Measurements from ENCODE around the gene CLEC18B. TPM values are rescaled to one million over a fixed set of nuclear protein-coding genes. Genes with fewer than 3 reads are reported as not detected.
"Not testable (repeated sequence)": the region's sequence is repeated elsewhere in the genome, so short reads cannot be mapped to it uniquely, and the experiment has no call there.

The CLEC18B gene
- total RNA-seq = under 1 TPM in 1 of 4 donors, not detected in 3; 0.69 TPM

DNA sequence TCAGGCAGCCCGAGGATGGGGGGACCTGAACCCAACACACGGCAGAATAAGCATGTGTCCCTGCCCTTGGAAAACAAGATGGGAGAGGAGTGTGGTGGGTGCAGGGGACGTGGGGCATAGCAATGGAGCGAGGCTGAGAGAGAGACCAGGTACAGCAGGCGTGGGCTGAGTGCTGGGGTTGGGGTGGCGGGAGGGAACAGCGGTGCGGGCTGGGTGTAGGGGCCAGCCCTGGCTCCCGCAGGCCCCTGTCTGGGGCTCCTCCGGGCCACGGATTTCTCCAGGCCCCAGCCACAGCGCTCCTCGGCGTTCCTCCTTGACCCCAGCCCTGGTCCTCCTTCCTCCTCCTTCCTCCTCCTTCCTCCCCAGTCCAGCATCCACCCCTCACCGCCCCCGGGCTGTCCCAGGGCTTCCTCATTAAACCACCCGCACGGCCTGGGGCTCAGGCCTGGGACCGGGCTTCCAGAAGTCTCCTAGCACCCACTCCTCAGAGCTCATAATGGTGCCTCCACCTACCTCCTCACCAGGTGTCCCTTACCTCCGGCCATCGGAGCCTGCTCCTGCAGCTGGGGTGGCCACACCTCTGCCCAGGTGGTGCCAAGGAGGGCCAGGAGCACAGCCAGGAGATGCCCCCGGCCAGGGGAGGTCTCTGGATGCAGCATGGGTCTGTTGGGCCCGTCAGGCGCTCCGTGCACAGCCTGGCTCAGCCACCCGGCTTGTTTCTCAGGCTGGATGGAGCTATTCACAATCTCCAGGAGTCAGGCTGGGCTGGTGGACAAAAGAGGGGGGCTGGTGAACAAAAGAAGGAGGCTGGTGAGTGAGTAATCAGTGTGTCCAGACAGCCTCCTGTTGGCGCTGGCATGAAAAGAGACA is at the start of gene CLEC18B:
Gene CLEC18B (minus strand): TSS at position 867 of the 870 bp plus-strand sequence. CDS start 208 bp downstream, at position 659.
- H3K27me3 ChIP-seq; intact Hi-C loops (cut with DNase I; ENCODE audit: low total_unique reads); H3K4me1 ChIP-seq; DNase-seq; H3K4me3 ChIP-seq; H3K27ac ChIP-seq; H3K36me3 ChIP-seq; H3K9me3 ChIP-seq: not testable (repeated sequence)

DNA sequence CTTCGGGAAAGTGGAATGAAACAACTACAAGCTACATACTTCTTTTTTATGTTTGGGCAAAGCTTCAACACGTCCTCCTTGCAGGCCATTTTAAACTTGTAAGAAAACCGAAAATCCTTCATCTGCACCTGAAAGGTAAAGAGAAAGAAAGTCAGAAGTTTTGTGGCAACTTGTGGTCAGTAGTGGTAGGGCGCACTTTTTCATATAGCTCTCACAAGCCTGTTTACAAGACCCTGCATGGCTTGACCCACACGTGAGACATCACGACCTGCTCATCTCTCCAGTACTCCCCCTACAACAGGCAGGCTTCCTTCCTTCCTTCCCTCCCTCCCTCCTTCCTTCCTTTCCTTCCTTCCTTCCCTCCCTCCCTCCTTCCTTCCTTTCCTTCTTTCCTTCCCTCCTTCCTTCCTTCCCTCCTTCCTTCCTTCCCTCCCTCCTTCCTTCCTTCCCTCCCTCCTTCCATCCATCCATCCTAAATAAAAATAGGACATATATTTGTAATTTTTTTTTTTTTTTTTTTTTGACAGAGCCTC is 48.7 kb upstream of the CLEC18B start:
- H3K27me3 ChIP-seq = no peaks in the 10 kb centered on the region
- H3K4me3 ChIP-seq = no peak overlapping the region
- intact Hi-C loops (cut with DNase I; ENCODE audit: low total_unique reads) = no loop called here
- no peaks in the 10 kb centered on the region for H3K36me3 ChIP-seq
- no peak for TF ChIP-seq POLR2A (IDR thresholded peaks at IDR 0.05)
- TF ChIP-seq, protein P1, sequence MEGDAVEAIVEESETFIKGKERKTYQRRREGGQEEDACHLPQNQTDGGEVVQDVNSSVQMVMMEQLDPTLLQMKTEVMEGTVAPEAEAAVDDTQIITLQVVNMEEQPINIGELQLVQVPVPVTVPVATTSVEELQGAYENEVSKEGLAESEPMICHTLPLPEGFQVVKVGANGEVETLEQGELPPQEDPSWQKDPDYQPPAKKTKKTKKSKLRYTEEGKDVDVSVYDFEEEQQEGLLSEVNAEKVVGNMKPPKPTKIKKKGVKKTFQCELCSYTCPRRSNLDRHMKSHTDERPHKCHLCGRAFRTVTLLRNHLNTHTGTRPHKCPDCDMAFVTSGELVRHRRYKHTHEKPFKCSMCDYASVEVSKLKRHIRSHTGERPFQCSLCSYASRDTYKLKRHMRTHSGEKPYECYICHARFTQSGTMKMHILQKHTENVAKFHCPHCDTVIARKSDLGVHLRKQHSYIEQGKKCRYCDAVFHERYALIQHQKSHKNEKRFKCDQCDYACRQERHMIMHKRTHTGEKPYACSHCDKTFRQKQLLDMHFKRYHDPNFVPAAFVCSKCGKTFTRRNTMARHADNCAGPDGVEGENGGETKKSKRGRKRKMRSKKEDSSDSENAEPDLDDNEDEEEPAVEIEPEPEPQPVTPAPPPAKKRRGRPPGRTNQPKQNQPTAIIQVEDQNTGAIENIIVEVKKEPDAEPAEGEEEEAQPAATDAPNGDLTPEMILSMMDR (IDR thresholded peaks at IDR 0.05) = no peak
- no peak overlapping the region for H3K27ac ChIP-seq
- H3K4me1 ChIP-seq = no peaks in the 10 kb centered on the region
- no peak for DNase-seq
- no peaks in the 10 kb centered on the region for H3K9me3 ChIP-seq

DNA sequence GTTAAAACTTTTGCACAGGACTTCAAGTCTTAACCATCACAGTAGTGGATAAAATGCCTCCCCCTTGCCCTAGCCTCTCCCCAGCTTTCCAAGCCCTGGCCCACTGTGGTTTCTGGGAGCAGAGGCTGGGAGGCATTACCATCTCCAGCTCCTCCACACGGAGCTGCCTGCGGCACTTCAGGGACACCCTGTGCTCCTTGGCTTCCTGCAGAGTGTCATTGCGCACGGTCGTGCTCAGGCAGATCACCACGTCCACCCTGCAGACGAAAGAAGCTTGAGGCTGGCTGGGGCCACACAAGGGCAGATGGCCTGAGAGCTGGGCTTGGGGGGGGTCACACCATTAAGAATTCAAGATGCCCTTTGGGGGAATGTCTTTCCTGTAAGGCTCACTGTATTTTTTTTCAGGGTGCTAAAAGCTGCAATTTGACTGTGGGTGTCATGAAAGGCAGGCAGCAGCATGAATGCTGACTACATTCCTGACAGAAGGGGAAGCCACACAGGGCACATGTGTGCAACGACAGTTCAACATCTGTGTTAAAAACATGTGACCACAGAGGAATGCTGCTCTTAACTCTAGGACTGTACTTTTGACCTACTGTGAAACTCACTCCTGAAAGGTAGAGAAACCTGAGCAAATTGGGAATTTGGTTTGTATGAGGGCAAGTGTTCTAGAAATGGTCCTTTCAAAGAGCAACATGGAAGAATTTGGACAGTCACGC is 47.7 kb upstream of the CLEC18B start:
- H3K36me3 ChIP-seq = no peaks in the 10 kb centered on the region
- intact Hi-C loops (cut with DNase I; ENCODE audit: low total_unique reads) = no loop called here
- H3K27me3 ChIP-seq = no peaks in the 10 kb centered on the region
- no peak overlapping the region for H3K27ac ChIP-seq
- no peak for TF ChIP-seq POLR2A (IDR thresholded peaks at IDR 0.05)
- TF ChIP-seq, protein P1 (IDR thresholded peaks at IDR 0.05) = no peak
- H3K9me3 ChIP-seq = no peaks in the 10 kb centered on the region
- H3K4me1 ChIP-seq = no peaks in the 10 kb centered on the region
- no peak overlapping the region for H3K4me3 ChIP-seq
- DNase-seq = no peak

DNA sequence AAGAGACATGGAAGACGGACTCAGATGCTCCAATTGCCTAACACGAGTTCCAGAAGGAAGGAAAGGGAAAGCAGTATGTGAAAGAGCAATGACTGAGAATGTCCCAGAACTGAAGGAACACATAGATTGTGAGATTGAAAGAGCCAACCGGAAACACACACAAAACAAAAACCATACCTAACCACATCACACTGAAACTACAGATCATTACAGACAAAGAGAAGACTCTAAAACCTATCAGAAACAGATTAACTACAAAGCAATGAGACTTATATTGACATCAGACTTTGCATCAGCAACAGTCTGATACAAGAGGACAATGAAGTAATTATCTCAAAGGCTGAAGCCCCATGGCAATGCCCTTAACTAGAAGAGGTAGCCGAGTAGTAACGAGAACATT is 45.6 kb upstream of the CLEC18B start:
- TF ChIP-seq, protein P1 (IDR thresholded peaks at IDR 0.05) = no peak
- TF ChIP-seq POLR2A (IDR thresholded peaks at IDR 0.05) = no peak
- H3K36me3 ChIP-seq = no peaks in the 10 kb centered on the region
- no peaks in the 10 kb centered on the region for H3K4me1 ChIP-seq
- H3K9me3 ChIP-seq = no peaks in the 10 kb centered on the region
- H3K27me3 ChIP-seq = no peaks in the 10 kb centered on the region
- intact Hi-C loops (cut with DNase I; ENCODE audit: low total_unique reads) = no loop called here
- no peak for DNase-seq
- H3K27ac ChIP-seq = no peak overlapping the region
- H3K4me3 ChIP-seq = no peak overlapping the region

DNA sequence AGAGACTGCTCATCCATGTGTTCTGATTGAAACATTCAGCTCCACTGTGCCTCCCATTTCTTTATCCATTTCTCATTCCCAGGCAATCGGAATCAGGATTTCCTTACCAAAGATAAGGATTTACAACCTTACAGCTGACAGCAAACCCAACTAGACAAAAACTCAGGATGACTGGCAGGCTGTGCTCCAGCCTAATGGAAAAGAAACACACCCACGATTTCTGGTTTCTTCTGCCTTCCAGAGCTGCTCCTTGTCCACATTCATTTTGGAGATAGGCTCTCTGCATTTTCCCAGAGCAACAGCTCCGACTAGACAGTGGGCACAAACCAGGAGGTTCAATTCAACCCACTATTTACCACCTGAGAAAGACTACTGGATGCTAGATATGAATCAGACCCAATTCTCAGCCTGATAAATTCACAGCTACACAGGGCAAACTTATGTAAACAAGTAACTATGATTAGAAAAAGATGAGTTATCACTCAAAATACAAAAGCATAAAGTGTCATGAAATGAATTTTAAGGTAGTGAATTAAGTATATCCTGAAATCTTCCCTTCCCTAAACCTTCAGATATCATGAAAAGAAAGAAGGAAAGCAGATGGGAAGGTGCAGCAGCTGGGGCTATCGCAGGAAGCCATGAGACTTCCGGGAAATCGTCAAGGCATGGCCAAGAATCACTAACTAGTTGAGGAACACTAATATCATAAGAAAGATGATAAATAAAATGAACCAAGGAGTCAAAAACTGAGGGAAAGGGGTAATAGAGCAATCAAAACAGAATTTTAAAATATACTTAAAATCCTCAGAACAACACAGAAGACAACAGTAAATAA is 44.8 kb upstream of the CLEC18B start:
- no peak overlapping the region for H3K27ac ChIP-seq
- no peaks in the 10 kb centered on the region for H3K36me3 ChIP-seq
- TF ChIP-seq POLR2A (IDR thresholded peaks at IDR 0.05) = no peak
- TF ChIP-seq, protein P1 (IDR thresholded peaks at IDR 0.05) = no peak
- H3K4me1 ChIP-seq = no peaks in the 10 kb centered on the region
- peak in 1 of 2 donors; percentile 28 for DNase-seq
- no peaks in the 10 kb centered on the region for H3K27me3 ChIP-seq
- no peak overlapping the region for H3K4me3 ChIP-seq
- H3K9me3 ChIP-seq = no peaks in the 10 kb centered on the region
- intact Hi-C loops (cut with DNase I; ENCODE audit: low total_unique reads) = no loop called here
